K562 (cell line): ENCODE measurements around the gene TNFSF9. TPM values are rescaled to one million over a fixed set of nuclear protein-coding genes. Genes with fewer than 3 reads are reported as not detected.
A peak's percentile ranks its signal among the peaks of the same experiment; 100 is the strongest.

Experiments
- ARHGAP35 ChIP-seq: fragments of 450-650 bp; IDR thresholded peaks from 2 replicates; pipeline ENCODE4 v1.6.1; 2018; ENCODE audit not compliant: partially characterized antibody
- ATF1 ChIP-seq, 2 experiments: fragments of 450-650 bp in 1 of 2; IDR thresholded peaks; 2 replicates each; pipeline ENCODE4 v1.6.1; 2016; ENCODE audit warnings: missing compliant biosample characterization in 1 of 2, missing genetic modification characterization in 1 of 2
- ATF7 ChIP-seq: fragments of 450-650 bp; IDR thresholded peaks from 2 replicates; pipeline ENCODE4 v1.7.1; 2014; ENCODE audit warnings: mild to moderate bottlenecking, moderate library complexity
- BDP1 ChIP-seq: IDR thresholded peaks from 3 replicates; pipeline ENCODE4 v1.6.1; 2011; ENCODE audit not compliant: insufficient read length, insufficient read depth
- DIDO1 ChIP-seq: fragments of 450-650 bp; IDR thresholded peaks from 2 replicates; pipeline ENCODE4 v1.6.1; 2016; ENCODE audit warnings: low read depth, missing biosample characterization, missing genetic modification characterization
- EZH2 ChIP-seq: IDR thresholded peaks from 2 replicates; pipeline ENCODE4 v1.6.1; 2012; ENCODE audit warnings: low read depth, mild to moderate bottlenecking, inconsistent platforms, low read length, borderline replicate concordance
- HDAC6 ChIP-seq: IDR thresholded peaks from 2 replicates; pipeline ENCODE4 v1.6.1; 2012; ENCODE audit warnings: low read depth, mild to moderate bottlenecking, control low read depth, inconsistent platforms, low read length, moderate library complexity
- JUN ChIP-seq, 2 experiments: sonication (generic) in 1 of 2; formaldehyde crosslinking in 1 of 2; IDR thresholded peaks; 2 replicates each; pipeline versions ENCODE4 v1.6.1 to v1.8.0; 2012 to 2022; ENCODE audit warnings: borderline replicate concordance in 2 of 2, mild to moderate bottlenecking in 2 of 2, improper control_type of control experiment in 1 of 2, low read depth in 1 of 2, low read length in 1 of 2, missing genetic modification reagents in 1 of 2
- LCOR ChIP-seq: sonication (generic); formaldehyde crosslinking; IDR thresholded peaks from 2 replicates; pipeline ENCODE4 v1.8.0; 2022; ENCODE audit warnings: mild to moderate bottlenecking, missing genetic modification reagents
- NFE2 ChIP-seq: IDR thresholded peaks from 2 replicates; pipeline ENCODE4 v1.6.1; 2014; ENCODE audit warnings: antibody characterized with exemption, low read depth
- NFIC ChIP-seq: fragments of 450-650 bp; IDR thresholded peaks from 2 replicates; pipeline ENCODE4 v1.6.1; 2017; ENCODE audit warnings: mild to moderate bottlenecking, inconsistent platforms
- NR1H2 ChIP-seq: sonication (generic); formaldehyde crosslinking; IDR thresholded peaks from 2 replicates; pipeline ENCODE4 v1.4.0; 2020; ENCODE audit warnings: mild to moderate bottlenecking, missing genetic modification reagents
- PHTF2 ChIP-seq: fragments of 250-450 bp; sonication (Bioruptor Pico); IDR thresholded peaks from 2 replicates; pipeline ENCODE4 v1.5.0; 2021; ENCODE audit warnings: mild to moderate bottlenecking
- RERE ChIP-seq: sonication (generic); formaldehyde crosslinking; IDR thresholded peaks from 2 replicates; pipeline ENCODE4 v1.8.0; 2023; ENCODE audit warnings: missing genetic modification reagents, mild to moderate bottlenecking, borderline replicate concordance
- RFX7 ChIP-seq: fragments of 250-450 bp; sonication (Bioruptor Pico); IDR thresholded peaks from 2 replicates; pipeline ENCODE4 v1.5.1; 2021; ENCODE audit warnings: mild to moderate bottlenecking
- SAFB ChIP-seq: fragments of 200-400 bp; formaldehyde crosslinking; IDR thresholded peaks from 2 replicates; pipeline ENCODE4 v1.6.1; 2017; ENCODE audit warnings: low read depth, low read length, borderline replicate concordance
- STAT5A ChIP-seq: IDR thresholded peaks from 2 replicates; pipeline ENCODE4 v1.6.1; 2012; ENCODE audit warnings: low read length, inconsistent platforms, borderline replicate concordance
- TAF15 ChIP-seq: fragments of 200-400 bp; formaldehyde crosslinking; IDR thresholded peaks from 2 replicates; pipeline ENCODE4 v1.6.1; 2017; ENCODE audit warnings: mild to moderate bottlenecking, low read depth, low read length, moderate library complexity
- UBTF ChIP-seq, 2 experiments: IDR thresholded peaks; 2 replicates each; pipeline ENCODE4 v1.6.1; 2012; ENCODE audit warnings: improper control_type of control experiment in 2 of 2, low read depth in 2 of 2, low read length in 2 of 2, borderline replicate concordance in 1 of 2
- ZBTB1 ChIP-seq: sonication (generic); formaldehyde crosslinking; IDR thresholded peaks from 2 replicates; pipeline ENCODE4 v1.8.1; 2023; ENCODE audit warnings: missing genetic modification reagents, low read depth, mild to moderate bottlenecking, borderline replicate concordance
- ZNF146 ChIP-seq: IDR thresholded peaks from one replicate; pipeline ENCODE4 v1.6.1; 2018; ENCODE audit warnings: missing compliant biosample characterization; ENCODE audit not compliant: unreplicated experiment
- polyA plus RNA-seq, 8 experiments: library from polyadenylated mRNA; depleted of rRNA in 4 of 8; stranded (reverse) in 5 of 8; unstranded in 3 of 8; fragments of >200 nt; fragmentation: Nextera tagmentation in 2 of 8; fragmentation: Illumina TruSeq in 1 of 8; extraction: Ambion mirVana in 2 of 8; extraction: Trizol in 1 of 8; gene quantifications; 2 replicates each; pipeline versions ENCODE4 v1.2.1 to v1.2.3, GENCODE V29; 2011 to 2014; ENCODE audit warnings: inconsistent platforms in 1 of 8, missing spikeins in 1 of 8
- total RNA-seq, 7 experiments: library from RNA; depleted of rRNA in 6 of 7; stranded (reverse); fragments of >200 nt in 6 of 7; fragmentation: Illumina TruSeq in 2 of 7; extraction: Trizol in 2 of 7; gene quantifications; 2 replicates each; pipeline versions ENCODE4 v1.2.1 to v1.2.3, GENCODE V29; 2011 to 2021; ENCODE audit warnings: low replicate concordance in 1 of 7

TNFSF9 gene
- total and polyA plus RNA-seq, 9 of the 15 experiments (the other 6 are each of a cell fraction or from before 2014, with no cell fraction given) = 1.4 to 17.9 (median 6.5) TPM

GRCh38 chr19:6531163-6531955 lies 533 bp downstream of the TNFSF9 start (continued):
- peak; percentile 81; the same call in 1 of the 2 replicates for TF ChIP-seq RERE (CRISPR knock-in tag)
- no peak for TF ChIP-seq NFIC
- TF ChIP-seq LCOR = no peak
- TF ChIP-seq DIDO1 (tag) = no peak
- TF ChIP-seq RFX7 (CRISPR knock-in tag) = no peak
- TF ChIP-seq JUN (IDR thresholded peaks at IDR 0.05; ENCODE audit: borderline replicate concordance, low read depth, low read length) = no peak
- TF ChIP-seq JUN (CRISPR knock-in tag; IDR thresholded peaks at IDR 0.05; ENCODE audit: borderline replicate concordance) = no peak
- no peak for TF ChIP-seq SAFB
- TF ChIP-seq UBTF (IDR thresholded peaks at IDR 0.05; ENCODE audit: borderline replicate concordance in 1 of 2, low read depth in 2 of 2, low read length in 2 of 2) = 0 out of 4 replicates have a peak, but pooled peaks of 1 of the 2 experiments have one; percentile 7
- no peak for TF ChIP-seq NFE2
- TF ChIP-seq NR1H2 (CRISPR knock-in tag) = no peak
- no peak for TF ChIP-seq ZNF146 (CRISPR knock-in tag)
- no peak for TF ChIP-seq STAT5A
- no peak for TF ChIP-seq PHTF2 (CRISPR knock-in tag)
- TF ChIP-seq ARHGAP35 = no peak
- no peak for TF ChIP-seq EZH2
- no peak for TF ChIP-seq BDP1
- TF ChIP-seq ATF1 (CRISPR knock-in tag; IDR thresholded peaks at IDR 0.05) = no peak
- TF ChIP-seq ATF1 (tag; IDR thresholded peaks at IDR 0.05) = peak; percentile 56; the same call in 1 of the 2 replicates
- no peak for TF ChIP-seq ZBTB1 (CRISPR knock-in tag)
- TF ChIP-seq HDAC6 = no peak
- TF ChIP-seq TAF15 = no peak
- no peak for TF ChIP-seq ATF7
